D341Med (cell line): ENCODE results near the gene SIGLEC7.
"Not testable (repeated sequence)": the region's sequence is repeated elsewhere in the genome, so short reads cannot be mapped to it uniquely, and the experiment has no call there.

ENCODE experiments used
- DNase-seq: peaks from one replicate; pipeline ENCODE4 v3.0.0; 2012; ENCODE audit warnings: low spot score

The SIGLEC7 gene

DNA sequence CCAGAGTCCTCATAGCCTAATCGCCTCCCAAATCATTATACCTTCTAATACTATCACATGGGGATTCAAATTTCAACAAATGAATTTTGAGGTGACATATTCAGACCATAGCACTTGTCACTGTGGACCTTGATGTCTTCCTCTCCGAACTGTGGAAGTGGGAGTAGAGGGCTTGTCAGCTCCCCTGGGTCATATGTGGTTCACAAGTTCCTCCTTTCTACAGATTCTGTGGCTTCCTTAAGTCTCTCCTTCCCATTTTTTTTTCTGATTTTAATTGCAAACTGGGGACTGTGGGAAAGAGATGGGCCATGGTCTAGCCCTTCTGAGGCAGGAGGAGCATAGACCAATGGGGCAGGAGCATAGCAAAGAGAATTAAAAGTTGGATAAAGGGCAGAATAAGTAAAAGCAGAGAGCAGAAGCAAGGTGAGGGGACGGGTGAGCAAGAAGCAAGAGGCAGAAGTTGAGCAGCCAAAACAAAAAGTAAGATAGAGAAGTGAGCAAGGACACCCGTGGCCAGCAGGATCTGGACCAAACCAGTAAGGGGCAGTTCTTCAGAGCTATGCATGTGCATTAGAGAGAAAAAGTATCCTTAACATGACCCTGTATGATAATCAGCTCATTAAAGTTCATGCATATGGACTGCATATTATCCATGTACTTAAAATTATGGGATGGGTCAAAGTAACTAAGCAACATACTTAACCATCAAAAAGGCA is 2.6 kb upstream of the SIGLEC7 start:
- DNase-seq, result no peak

- no peak for DNase-seq
These were observed 1.7 kb upstream of the SIGLEC7 start for GRCh38 chr19:51140441-51140840.

GRCh38 chr19:51141181-51141580 is 920 bp upstream of the SIGLEC7 start:
- DNase-seq, result no peak

- DNase-seq, result not testable (repeated sequence)
These were observed 841 bp downstream of the SIGLEC7 start for GRCh38 chr19:51142809-51143475.

- DNase-seq, result no peak
These were observed 1.4 kb downstream of the SIGLEC7 start for GRCh38 chr19:51143486-51143885.

DNA sequence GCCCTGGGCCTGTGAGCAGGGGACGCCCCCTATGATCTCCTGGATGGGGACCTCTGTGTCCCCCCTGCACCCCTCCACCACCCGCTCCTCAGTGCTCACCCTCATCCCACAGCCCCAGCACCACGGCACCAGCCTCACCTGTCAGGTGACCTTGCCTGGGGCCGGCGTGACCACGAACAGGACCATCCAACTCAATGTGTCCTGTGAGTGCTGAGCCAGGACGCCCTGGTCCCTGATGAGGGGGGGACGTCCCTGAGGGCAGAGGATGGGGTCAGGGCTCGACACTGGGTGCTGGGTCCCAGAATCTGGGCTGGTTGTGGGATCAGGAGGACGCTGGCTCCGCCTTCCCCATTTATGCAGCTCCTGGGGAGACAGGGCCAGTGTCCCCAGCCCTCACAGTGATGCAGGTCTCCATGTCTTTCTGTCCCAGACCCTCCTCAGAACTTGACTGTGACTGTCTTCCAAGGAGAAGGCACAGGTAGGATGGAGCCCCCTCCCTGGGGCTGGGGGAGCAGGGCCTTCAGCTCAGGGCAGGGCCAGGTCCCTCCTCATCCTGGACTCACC is 2.5 kb downstream of the SIGLEC7 start:
- no peak for DNase-seq

- no peak for DNase-seq
These were observed 3.9 kb downstream of the SIGLEC7 start for GRCh38 chr19:51145916-51146493.

DNA sequence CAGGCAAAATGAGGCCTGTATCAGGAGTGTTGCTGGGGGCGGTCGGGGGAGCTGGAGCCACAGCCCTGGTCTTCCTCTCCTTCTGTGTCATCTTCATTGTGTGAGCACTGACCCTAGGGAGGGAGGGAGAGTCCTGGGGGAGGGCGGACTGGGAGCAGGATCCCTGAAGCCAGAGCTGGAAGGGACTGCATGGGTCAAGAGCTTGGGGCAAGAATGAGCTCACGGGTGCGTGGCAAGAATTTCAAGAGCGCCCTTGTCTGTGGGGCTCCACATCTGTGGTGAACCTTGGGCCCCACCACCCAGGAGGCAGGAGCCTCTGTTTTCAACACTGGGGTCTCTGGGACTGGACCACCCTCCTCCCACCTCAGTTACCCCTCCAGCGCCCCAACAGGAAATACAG is 4.7 kb downstream of the SIGLEC7 start:
- no peak for DNase-seq

GRCh38 chr19:51147663-51148062 is 5.6 kb downstream of the SIGLEC7 start:
- no peak for DNase-seq

- DNase-seq, result no peak
These were observed 6.5 kb downstream of the SIGLEC7 start for GRCh38 chr19:51148580-51148979.

- DNase-seq, result no peak
These were observed 8.5 kb downstream of the SIGLEC7 start for GRCh38 chr19:51150627-51151026.

- DNase-seq, result no peak
These were observed 14.6 kb downstream of the SIGLEC7 start for GRCh38 chr19:51156710-51157109.

GRCh38 chr19:51157265-51157664 is 15.2 kb downstream of the SIGLEC7 start:
- no peak for DNase-seq

GRCh38 chr19:51158474-51159129 is 16.5 kb downstream of the SIGLEC7 start:
- DNase-seq, result peak; percentile 62

DNA sequence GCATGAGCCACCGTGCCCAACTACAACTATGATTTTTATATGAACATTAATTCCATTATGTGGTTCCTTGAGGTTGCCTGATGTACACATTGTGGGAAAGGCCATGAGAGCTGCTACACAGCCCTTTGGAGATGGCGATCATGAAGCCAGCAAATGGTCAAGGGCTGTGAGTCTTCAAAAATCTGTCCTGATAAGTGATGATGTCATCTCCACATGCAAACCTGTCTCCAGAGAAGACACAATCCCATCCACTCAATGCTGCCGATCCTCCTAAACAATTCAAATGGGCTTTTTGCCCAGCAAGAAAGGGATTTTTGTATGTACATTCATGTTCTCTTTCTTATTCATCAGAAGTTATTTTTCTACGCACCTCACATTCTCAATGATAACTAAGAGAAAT is 17.6 kb downstream of the SIGLEC7 start:
- no peak for DNase-seq

GRCh38 chr19:51161266-51161665 is 19.2 kb downstream of the SIGLEC7 start:
- DNase-seq, result no peak

DNA sequence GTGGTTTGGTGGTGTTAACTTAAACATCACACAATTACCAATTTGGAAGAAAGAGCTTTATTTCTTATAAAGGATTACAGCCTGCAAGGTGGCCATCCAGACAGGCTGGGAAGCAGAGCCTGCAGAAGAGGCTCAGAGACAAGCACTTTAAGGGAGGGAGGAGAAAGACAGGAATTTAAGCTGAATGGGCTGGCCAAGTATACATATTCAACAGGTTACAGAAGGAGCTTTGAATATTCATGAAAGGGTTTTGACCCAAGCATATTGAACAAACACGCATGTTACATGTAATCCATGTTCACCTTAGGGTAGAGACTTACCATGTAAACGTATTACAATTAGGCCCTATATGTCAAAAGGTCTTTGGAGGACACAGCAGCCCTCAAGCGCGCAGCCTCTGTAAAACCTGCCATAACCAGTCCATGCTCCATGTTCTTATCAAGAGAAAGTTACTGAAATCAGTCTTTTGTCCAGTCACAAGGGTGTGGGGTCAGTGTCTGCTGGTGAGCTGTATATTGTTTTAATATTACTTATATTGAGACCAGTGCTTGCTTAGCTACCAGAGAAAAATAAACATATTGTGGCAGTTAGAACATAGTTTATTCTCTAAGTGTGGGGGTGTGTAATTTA is 19.9 kb downstream of the SIGLEC7 start:
- no peak for DNase-seq

- no peak for DNase-seq
These were observed 21.2 kb downstream of the SIGLEC7 start for GRCh38 chr19:51163257-51163656.

GRCh38 chr19:51164215-51164614 is 22.1 kb downstream of the SIGLEC7 start:
- no peak for DNase-seq

GRCh38 chr19:51166846-51167490 is 24.9 kb downstream of the SIGLEC7 start:
- no peak for DNase-seq

DNA sequence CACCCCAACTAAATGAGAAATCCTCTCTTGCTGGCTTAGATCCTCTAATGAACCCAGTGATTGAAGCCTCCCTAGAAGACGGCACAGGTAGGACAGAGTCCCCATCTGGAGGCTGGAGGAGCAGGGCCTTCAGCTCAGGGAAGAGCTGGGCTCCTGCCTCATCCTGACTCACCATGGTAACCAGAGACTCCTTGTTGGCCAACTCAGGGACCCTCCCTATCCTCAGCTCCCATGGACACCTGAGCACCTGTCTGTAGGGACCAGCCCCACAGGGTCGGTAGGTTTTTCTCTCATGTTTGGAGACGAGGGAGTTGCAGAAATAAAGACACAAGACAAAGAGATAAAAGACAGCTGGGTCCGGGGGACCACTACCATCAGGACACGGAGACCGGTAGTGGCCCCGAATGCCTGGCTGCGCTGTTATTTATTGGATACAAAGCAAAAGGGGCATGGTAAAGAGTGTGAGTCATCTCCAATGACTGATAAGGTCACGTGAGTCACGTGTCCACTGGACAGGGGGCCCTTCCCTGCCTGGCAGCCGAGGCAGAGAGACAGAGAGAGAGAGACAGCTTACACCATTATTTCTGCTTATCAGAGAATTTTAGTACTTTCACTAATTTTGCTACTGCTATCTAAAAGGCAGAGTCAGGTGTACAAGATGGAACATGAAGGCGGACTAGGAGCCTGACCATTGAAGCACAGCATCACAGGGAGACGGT is 26.6 kb downstream of the SIGLEC7 start:
- DNase-seq, result no peak
